NCI-H345 treated with DMSO at 0.1 percent for 48 hours (cell line): ENCODE data around the gene SLC11A2.
"Not testable (repeated sequence)": the region's sequence is repeated elsewhere in the genome, so short reads cannot be mapped to it uniquely, and the experiment has no call there.

Source experiments
- DNase-seq: peaks from one replicate; lab custom pipeline; 2025; ENCODE audit not compliant: unreplicated experiment; lab: John Stamatoyannopoulos, UW

Gene SLC11A2

DNA sequence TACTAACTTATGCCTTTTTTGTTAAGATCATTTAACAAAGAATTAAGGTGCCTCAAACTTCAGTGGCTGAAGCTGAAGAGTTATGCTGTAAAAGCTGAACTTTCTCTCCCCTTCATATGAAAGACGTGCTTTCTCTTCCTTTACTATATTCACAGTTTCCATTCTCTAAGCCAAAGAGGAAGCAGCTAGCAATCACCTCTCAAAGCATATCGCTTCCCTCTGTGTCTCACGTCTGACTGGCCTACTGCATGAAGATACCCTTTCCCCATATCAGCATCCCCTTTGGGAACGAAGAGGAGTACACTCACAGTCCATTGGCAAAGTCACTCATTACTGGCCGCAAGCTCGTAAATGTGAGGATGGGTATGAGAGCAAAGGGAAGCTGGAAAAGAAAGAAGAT lies 34.9 kb downstream of the SLC11A2 start:
- no peak for DNase-seq

DNA sequence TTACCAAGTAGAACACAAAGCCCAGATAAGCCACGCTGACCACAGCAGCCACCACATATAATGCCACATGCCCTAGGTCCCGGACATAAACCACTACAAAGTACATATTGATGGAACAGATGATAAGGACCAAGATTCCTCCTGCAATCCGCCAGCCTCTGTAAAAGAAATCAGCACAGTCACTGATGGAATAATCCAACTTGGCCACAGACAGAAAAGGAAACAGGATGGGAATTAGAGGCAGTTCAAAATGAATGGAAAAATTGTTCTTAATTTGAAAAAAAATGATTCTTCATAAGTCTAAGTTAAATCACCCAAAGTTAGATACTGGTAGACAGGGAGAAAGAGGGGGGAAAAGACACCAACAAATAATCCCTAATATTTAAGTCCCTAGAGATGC lies 35.4 kb downstream of the SLC11A2 start:
- DNase-seq: no peak

DNA sequence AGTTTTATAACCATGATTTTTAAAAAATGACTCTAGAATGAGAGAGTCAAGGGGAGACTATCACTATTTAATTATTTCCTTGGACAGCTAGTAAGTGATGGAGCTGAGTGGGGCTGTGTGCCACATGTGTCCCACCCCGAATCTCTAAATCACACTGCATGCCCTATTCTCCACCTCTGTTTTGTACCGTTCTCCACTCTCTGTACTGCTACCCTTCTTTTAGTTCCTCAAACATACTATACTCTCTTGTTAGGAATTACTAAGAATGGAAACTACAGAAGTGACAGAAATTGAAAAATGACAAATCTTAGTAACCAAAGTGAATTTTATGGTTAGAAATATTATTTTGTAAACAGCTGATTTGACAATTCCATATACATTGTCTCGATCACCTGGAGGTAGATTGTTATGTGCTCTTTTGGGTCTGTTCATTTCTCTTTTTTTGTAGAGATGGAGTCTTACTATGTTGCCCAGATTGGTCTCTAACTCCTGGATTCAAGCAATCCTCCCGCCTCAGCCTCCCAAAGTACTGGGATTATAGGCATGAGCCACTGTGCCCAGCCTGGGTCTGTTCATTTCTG lies 35.9 kb downstream of the SLC11A2 start:
- no peak for DNase-seq

DNA sequence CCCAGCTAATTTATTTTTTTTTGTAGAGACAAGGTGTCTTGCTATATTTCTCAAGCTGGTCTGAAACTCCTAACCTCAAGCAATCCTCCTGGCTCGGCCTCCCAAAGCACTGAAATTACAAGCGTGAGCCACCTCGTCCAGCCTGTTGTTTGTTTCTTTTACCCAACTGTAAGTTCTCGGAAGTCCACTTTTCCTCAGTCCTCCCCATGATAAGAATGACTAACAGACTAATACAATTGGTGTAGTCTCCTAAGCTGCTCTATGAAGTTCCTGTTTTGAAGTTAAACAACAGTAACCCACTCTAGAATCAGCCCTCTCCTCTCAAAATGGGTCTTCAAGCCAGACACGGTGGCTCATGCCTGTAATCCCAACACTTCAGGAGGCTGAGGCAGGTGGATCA lies 37.3 kb downstream of the SLC11A2 start:
- no peak for DNase-seq

DNA sequence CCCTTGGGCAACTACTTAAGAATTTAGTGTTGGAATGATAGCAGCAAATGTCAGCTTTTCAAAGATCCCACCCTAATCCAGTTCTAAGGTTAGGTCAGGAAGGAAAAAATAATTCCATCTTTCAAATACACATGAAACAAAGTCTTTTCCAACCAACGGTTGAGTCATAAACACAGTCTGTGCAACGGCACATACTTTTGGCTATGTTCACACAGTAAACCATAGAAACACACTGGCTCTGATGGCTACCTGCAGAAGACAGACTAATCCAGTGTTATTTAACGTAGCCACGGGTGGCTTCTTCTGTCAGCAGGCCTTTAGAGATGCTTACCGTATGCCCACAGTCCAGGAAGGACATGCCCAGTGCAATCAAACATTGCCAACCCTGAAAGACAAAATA lies 38.1 kb downstream of the SLC11A2 start:
- no peak for DNase-seq

DNA sequence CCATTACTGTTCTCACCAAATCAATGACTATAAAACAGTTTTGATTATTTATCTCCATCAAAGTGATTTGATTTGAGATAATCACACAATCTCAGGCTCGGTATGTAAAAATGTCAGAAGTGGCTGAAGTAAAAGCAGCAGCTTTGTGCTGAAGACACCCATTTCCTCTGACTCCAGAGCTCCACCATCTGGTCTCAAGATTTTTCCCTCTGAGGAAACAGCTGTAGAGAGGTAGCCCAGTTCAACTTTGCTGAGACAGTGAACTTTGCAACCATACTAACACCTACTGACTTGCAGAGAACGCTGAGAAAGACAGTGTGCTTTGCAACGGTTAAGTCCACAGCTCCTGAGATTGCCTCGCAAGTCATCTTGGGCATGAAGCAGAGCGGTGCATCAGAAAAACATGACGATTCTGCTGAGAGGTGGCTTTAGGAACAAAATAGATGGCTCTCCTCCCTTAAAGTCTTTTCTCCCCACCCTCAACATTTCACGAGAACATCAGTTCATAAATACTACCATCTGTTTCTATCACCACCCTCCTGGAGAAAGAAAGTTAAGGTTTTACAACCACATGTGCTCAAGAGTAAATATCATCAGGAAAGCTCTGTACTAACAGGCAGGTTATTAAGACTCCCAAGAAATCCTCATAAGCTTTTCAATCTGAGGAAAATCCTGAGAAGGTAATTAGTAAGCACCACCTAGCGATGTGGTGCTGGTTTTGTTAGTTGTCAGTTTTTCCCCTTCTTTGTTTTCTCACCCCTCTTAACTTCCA lies 39.0 kb downstream of the SLC11A2 start:
- no peak for DNase-seq

DNA sequence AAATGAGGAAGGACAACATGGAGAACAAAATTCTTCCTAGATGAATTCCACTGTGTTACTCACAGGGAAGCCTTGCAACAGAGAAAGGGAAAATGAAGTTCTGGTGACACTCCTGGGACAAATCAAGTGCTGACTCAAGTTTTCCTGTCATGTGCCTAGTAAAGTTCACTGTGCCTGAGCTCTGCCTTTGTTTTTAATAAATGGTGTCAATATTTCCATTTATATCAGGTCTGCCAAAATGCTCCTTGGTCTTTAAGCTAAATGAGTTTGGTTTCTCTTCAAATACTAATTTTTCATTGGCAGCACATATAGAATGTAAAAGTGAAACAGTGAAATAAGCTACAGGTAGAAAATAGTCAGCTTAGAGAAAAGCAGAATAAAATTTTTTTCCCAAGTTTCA lies 40.9 kb downstream of the SLC11A2 start:
- DNase-seq: no peak

DNA sequence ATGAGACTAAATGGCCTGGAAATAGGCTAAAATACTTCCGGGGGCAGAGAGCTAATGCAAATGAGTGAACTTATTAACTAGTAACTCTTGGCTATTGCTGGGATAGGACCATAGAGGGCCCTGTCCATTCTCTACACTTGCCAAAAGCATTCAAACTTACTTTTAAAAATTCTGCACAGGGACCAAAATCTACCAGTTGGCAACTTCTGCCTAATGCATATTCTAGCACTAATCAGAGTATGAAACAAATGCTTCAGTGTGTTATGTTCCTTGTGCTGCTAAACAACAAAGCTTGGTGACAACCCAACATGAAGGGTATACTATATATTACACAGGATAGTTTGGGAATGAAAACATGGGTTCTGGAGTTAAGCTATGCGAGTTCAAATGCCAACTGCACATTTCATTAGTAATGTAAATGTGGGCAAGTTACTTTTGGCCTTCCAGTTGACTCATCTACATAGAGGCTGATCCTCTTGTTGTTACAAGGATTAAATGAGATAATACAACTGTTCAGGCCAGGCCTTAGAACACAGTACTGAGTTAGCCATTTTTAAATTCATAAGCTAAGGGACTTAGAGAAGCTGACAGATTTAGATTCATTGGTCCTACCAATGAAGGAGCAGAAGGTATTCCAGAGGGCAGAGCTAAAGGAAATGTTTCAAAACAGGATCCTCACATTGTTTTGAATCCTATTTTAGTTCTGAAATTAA lies 41.4 kb downstream of the SLC11A2 start:
- DNase-seq: no peak

DNA sequence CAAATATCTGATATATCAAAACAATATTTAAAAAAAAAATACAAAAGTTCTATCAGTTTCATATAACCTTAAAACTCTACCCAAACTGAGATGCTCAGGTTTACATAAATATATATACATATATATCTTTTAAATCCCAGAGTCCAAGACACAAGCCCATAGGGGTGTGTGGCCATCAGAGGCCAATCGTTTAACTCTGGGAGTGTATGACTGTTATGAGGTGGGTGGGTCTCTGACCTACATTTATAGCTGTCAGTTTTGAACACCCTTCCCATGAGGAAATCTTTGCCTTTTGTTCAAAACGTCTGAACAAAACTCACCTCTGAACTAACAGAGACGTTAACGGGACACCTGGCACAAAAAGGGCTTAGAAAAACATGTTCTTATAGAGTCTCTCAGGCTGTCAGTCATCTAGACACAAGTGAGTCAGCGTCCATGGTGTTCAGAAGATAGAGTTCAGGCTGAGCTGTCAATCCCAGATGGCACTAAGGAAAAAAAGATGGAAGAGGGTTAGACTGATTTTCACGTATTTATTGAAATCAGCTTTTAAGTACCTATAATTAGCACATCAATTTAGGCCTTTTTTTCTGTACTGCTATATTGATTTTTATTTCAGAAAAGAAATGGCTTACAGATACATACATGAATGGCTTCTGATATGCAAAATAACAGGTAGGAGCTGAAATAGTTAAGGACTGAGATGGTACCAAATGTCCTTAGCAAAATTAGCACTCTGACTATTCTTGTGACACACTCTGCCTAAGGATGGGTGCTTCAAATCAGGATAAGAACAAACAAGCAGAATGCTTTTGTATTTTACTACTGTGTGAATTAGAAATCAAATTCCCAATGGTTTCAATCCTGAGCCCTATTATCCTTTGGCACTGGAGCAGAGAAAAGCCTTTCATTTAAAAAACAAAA lies 44.6 kb downstream of the SLC11A2 start:
- peak; percentile 12 for DNase-seq

DNA sequence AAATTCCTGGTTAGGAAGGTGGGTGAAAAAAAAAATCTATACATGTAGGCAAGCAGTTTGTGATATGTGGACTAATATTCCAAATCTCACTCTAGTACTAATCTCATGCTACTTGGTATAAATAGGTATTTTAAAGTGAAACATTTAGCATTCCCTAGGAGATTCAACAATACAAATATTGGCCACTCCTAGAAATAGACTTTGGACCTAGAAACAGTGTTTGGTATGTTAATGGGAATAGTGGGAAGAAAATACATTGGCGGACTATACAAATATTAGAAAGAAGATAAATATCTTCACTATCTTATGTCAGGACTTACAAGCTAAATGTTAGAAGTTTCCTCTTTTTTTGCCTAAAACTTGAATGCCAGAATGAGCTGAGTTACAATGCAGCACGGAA lies 45.6 kb downstream of the SLC11A2 start:
- no peak for DNase-seq

DNA sequence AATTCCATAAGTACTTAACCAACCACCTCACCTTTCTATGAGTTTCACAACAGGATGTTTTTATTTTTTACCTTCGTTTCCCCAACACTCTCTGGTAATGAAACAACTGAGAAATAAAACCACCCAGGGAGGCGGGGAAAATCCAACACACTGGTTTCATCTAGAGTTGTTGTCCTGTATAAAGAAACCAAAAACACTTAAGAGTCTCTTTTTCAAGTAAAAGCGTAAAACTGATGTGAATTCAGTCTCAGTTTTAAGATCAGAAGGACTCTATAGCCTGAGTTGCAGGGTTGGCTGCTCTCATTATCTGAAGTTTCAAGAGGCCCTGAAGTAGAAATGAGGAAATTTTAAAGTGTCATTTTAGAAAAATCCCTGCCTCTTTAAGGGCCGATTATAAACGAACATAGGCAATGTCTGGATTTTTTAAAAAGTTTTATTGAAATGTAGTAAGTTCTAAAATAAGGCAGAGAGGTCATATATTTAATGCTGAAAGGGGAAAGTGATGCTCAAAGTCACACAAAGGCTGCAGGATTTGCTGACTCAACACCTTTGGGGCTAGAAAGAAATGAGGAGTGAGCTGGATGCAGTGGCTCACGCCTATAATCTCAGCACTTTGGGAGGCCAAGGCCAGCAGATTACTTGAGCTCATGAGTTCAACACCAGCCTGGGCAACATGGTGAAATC lies 46.7 kb downstream of the SLC11A2 start:
- no peak for DNase-seq

DNA sequence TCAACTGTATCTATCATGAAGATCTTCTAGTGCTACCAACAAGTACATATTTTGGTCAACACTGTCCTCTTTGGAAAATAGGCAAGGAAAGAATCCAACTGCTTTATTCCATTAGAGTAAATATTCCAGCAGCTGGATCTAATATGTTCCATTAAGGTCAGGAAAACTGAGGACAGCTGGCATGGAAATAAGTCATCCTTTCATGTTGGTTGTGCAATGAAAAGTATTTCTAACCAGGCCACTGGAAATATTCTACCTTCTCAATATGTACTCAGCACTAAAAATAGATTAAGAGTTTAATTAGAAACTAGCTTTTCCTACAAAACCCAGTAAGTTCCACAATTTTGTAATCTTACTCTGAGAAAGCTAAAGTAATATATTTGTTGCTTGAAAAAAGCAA lies 54.2 kb downstream of the SLC11A2 start:
- no peak for DNase-seq

DNA sequence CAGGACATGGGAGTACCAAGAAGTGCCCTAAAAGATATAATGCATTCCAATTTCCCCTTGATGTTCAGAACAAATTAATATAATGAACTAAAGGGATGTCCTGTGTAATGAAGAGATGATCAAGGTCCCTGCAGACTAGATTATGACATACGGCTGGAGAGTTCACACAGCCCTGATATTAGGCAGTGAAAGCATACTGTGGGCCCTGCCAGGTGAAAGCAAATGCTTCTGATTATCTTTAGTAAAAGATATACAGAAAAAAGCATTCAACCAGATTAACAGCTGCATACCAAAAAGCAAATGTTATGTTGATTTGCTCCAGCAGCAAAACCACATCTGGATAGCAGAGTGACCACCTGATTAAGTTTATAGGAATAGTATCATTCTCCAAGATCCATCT lies 61.8 kb downstream of the SLC11A2 start:
- DNase-seq: no peak

DNA sequence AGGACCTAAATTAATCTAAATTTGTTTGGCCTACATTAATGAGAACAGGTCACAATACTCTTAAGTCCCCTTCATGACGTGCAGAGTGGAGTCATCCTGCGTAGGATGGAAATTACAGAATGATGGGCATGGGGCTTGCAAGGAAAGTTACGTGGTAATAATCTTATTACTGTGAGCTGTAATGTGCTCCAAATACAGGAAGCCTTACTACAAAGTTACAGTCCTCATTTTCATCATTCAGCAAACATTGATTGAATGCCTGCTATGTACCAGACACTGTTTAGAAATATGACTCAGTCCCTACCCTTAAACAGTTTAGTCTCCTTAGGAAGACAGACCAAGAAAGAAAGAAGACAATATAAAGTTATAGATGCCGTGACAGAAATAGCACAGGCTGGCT lies 64.5 kb downstream of the SLC11A2 start:
- no peak for DNase-seq

DNA sequence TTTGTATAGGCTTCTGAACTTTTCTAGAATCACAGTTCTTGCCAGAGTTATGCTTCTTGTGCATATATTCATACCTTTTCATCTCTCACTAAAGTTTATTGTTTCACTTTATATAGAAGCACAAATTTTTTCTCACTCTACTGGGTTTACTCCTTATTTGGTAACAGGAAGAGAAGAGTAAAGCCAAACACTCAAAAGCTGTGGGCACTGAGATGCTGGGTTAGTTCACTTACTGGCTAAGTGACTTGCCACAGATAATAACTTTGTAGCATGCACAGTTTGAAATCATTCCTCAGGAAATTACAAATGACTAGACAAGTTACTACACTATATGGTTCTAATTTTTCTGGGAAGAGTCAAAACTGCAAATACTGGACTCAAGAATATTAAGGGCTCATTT lies 66.1 kb downstream of the SLC11A2 start:
- DNase-seq: no peak

DNA sequence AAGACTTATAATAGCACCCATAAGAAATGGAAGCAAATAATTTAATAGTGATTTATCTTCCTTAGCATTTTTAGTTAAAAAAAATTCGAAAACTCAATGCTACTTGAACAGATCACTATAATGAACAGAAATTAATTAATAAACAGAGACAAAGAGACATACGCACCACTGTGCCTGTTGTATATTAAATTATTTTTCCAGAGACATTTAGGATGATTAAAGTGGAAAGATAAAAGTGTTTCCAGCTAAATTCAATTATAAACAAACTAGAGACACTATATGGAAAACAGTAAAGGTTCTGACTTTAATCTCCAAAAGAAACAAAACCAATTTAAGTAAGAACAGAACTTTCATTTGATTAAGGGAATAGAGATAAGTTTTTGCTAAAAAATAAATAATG lies 70.5 kb downstream of the SLC11A2 start:
- DNase-seq: no peak

DNA sequence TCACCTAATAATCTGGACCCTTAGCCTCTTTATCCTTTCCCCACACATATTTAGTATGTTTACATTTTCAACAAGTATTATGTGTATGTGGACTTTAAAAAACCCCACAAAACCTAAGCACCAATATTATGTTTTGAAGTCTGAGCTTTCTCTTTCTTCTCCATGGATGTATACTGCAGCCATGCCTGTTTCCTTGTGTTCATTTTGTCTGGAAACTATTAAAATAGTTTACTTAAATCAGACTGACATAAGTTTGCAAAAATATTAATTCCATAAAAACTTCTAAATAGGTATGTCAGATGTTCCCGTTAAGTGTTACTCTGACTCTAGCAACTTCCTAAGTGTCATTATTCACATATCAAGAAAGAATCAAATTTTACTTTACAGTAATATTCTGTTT lies 70.9 kb downstream of the SLC11A2 start:
- DNase-seq: no peak

DNA sequence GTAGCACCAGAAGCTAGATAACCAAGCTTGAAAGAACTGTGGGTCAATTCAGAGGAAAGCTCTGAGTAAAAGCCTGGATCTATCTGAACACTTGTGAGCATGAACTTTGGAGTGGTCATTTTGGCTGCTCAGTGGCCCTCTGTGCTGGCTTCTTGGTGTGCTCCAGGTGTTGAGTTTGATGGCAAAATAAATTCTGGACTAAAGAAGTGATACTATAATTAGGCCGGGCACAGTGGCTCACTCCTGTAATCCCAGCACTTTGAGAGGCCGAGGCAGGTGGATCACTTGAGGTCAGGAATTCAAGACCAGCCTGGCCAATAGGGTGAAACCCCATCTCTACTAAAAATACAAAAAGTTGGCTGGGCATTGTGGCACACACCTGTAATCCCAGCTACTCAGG lies 71.4 kb downstream of the SLC11A2 start:
- not testable (repeated sequence) for DNase-seq

DNA sequence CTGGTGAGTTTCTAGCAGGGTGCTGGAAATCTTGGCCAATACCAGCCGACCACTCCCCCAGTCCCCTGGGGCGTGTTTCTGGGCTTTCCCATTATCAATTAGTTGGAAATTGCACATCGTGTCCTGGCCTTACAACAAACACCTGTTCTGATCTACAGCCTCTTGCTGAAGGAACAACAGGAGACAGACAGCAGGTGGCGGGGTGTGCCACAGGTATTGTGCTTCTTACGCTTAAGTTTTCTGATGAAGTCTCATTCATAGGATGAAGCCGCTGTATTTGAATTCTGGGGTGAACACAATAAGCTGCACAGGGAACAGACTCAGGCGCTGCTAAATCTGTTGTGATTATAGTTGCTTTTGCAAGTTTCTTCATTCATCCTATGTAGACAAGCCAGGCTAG lies 73.1 kb downstream of the SLC11A2 start:
- DNase-seq: no peak

DNA sequence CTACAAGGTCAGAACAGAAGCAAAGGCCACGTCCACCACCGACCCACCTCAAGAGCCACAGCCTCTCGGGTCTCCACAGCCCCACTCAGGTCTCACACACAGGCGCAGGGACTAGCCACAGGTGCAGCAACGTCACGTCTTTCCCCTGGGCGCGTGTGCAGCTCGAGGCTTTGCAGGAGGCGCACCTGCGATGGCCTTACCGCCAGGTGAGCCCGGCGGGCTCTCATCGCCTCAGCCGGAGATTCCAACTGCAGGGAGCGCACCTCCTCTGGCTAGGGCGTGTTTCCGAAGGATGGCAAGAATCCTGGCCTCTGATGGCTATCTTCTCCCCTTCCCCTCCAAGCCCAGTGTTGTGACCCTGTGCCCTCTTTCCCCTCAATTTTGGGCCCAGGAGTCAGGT lies 73.7 kb downstream of the SLC11A2 start, which contains the start of gene HIGD1C:
Gene HIGD1C (plus strand): TSS at position 35 of the 400 bp plus-strand sequence. CDS start 1,455 bp downstream, outside the sequence.
- DNase-seq: no peak

DNA sequence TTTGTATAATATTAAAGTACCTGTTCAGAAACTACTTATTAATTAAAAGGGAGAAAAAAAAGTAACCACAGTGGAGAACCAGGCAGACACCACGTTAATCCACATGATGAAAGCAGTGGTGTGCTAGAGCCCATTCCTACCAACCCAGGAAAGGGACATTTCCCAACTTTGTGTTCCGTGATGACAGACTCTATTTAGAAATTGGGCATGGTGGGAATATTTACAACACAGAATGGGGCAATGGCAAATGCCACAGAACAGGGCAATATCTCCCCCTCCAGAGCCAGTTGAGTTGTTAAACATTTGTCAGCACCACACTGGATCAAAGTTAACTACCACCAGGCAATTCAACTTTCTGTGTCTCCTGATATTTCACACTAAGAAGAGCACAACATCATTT lies 75.1 kb downstream of the SLC11A2 start:
- no peak for DNase-seq
